A549 (cell line): Measurements from ENCODE around the gene LENG1. TPM values are rescaled to one million over a fixed set of nuclear protein-coding genes. Genes with fewer than 3 reads are reported as not detected.

Experiments used
- ATAC-seq, 2 experiments: fragments of 200-7000 bp in 1 of 2; fragments of >200 bp in 1 of 2; cut with Nextera tagmentation in 1 of 2; cut with Tn5 transposase in 1 of 2; 3 replicates each; pipeline versions ENCODE4 v1.8.0 to v1.9.1; 2018 to 2020; ENCODE audit warnings: mild to moderate bottlenecking in 1 of 2, moderate library complexity in 1 of 2
- CTCF ChIA-PET: fragments of 300-600 bp; sonication (Branson Sonifier 250); formaldehyde crosslinking; extraction: SDS; loops from one replicate; lab custom pipeline; 2021; ENCODE audit warnings: antibody characterized with exemption, inconsistent platforms; lab: Yijun Ruan, JAX
- POLR2A ChIA-PET: fragments of 350-600 bp; formaldehyde crosslinking; extraction: SDS; loops from one replicate; lab custom pipeline; 2021; ENCODE audit warnings: antibody characterized with exemption, inconsistent platforms; lab: Yijun Ruan, JAX
- DNase-seq, 2 experiments: peaks; one replicate each; pipeline versions ENCODE4 v3.0.0 to v3.0.0-alpha.2; 2011 to 2016; ENCODE audit warnings: low read depth in 1 of 2, low spot score in 1 of 2
- FAIRE-seq: peaks from 2 replicates; lab custom pipeline; 2011; peaks lifted over from hg19 to GRCh38; lab: Jason Lieb, UNC
- H3K27ac ChIP-seq, 2 experiments: fragments of >200 bp; sonication (Bioruptor Twin); formaldehyde crosslinking; 3 replicates each; pipeline ENCODE4 v1.5.1; 2016 to 2017
- H3K4me1 ChIP-seq: fragments of >200 bp; sonication (Bioruptor Twin); formaldehyde crosslinking; 3 replicates; pipeline ENCODE4 v1.6.1; 2016
- H3K4me2 ChIP-seq: fragments of >200 bp; sonication (Bioruptor Twin); formaldehyde crosslinking; 3 replicates; pipeline ENCODE4 v1.6.1; 2016
- H3K4me3 ChIP-seq: fragments of >200 bp; sonication (Bioruptor Twin); formaldehyde crosslinking; 3 replicates; pipeline ENCODE4 v1.5.1; 2016
- H3K9me3 ChIP-seq: fragments of >200 bp; sonication (Bioruptor Twin); formaldehyde crosslinking; 3 replicates; pipeline ENCODE4 v1.6.1; 2016
- BHLHE40 ChIP-seq: IDR thresholded peaks from 2 replicates; pipeline ENCODE4 v1.6.1; 2012; ENCODE audit warnings: low read depth, low read length, inconsistent platforms
- CBX8 ChIP-seq: fragments of 200-600 bp; sonication (generic); IDR thresholded peaks from 2 replicates; pipeline ENCODE4 v1.6.1; 2016
- CEBPB ChIP-seq, 2 experiments: fragments of >200 bp in 1 of 2; sonication (Bioruptor Twin) in 1 of 2; formaldehyde crosslinking in 1 of 2; IDR thresholded peaks; 2 replicates each; pipeline ENCODE4 v1.6.1; 2012 to 2016
- CHD2 ChIP-seq: fragments of 150-350 bp; IDR thresholded peaks from 2 replicates; pipeline ENCODE4 v1.6.1; 2014; ENCODE audit warnings: low read length; ENCODE audit not compliant: partially characterized antibody
- CHD4 ChIP-seq: fragments of 200-600 bp; sonication (generic); IDR thresholded peaks from 2 replicates; pipeline ENCODE4 v1.6.1; 2016; ENCODE audit warnings: antibody characterized with exemption, mild to moderate bottlenecking, borderline replicate concordance
- EHMT2 ChIP-seq: fragments of 200-600 bp; sonication (generic); IDR thresholded peaks from 2 replicates; pipeline ENCODE4 v1.6.1; 2016; ENCODE audit warnings: antibody characterized with exemption, low read depth, mild to moderate bottlenecking, moderate library complexity
- FOSL2 ChIP-seq, 2 experiments: fragments of 450-650 bp in 1 of 2; fragments of >200 bp in 1 of 2; sonication (Bioruptor Twin) in 1 of 2; formaldehyde crosslinking; IDR thresholded peaks; 2 replicates each; pipeline versions ENCODE4 v1.5.0 to v1.6.1; 2016 to 2020; ENCODE audit warnings: mild to moderate bottlenecking in 1 of 2, moderate library complexity in 1 of 2
- HDAC2 ChIP-seq: fragments of 200-600 bp; sonication (generic); IDR thresholded peaks from 2 replicates; pipeline ENCODE4 v1.6.1; 2016
- HEYL ChIP-seq: fragments of 250-450 bp; sonication (Bioruptor Pico); IDR thresholded peaks from 2 replicates; pipeline ENCODE4 v1.8.0; 2021; ENCODE audit warnings: mild to moderate bottlenecking, moderate library complexity
- HOXA7 ChIP-seq: fragments of 250-450 bp; sonication (Bioruptor Pico); IDR thresholded peaks from 2 replicates; pipeline ENCODE4 v1.5.0; 2020; ENCODE audit warnings: mild to moderate bottlenecking, moderate library complexity
- HOXB13 ChIP-seq: fragments of 250-450 bp; sonication (Bioruptor Pico); IDR thresholded peaks from 2 replicates; pipeline ENCODE4 v1.5.0; 2020; ENCODE audit warnings: low read depth, mild to moderate bottlenecking, moderate library complexity
- HOXB5 ChIP-seq: fragments of 250-450 bp; sonication (Bioruptor Pico); IDR thresholded peaks from 2 replicates; pipeline ENCODE4 v1.5.0; 2020; ENCODE audit warnings: mild to moderate bottlenecking, moderate library complexity
- KDM1A ChIP-seq: fragments of 200-600 bp; sonication (generic); IDR thresholded peaks from 2 replicates; pipeline ENCODE4 v1.6.1; 2016; ENCODE audit warnings: low read depth, mild to moderate bottlenecking
- MYC ChIP-seq: IDR thresholded peaks from 2 replicates; pipeline ENCODE4 v1.6.1; 2012; ENCODE audit warnings: mild to moderate bottlenecking, inconsistent platforms, low read length, improper control_type of control experiment, borderline replicate concordance
- NFE2L2 ChIP-seq: fragments of 150-350 bp; conservative IDR thresholded peaks from 2 replicates; pipeline ENCODE4 v1.6.1; 2014; ENCODE audit warnings: low read length
- NR3C1 ChIP-seq: fragments of >200 bp; sonication (Bioruptor Twin); formaldehyde crosslinking; IDR thresholded peaks from 3 replicates; pipeline ENCODE4 v1.6.1; 2017
- PHF8 ChIP-seq: fragments of 200-600 bp; sonication (generic); IDR thresholded peaks from 2 replicates; pipeline ENCODE4 v1.6.1; 2016; ENCODE audit warnings: low read depth, mild to moderate bottlenecking, antibody characterized with exemption, moderate library complexity, borderline replicate concordance
- POLR2A ChIP-seq: IDR thresholded peaks from 2 replicates; pipeline ENCODE4 v1.6.1; 2012; ENCODE audit warnings: mild to moderate bottlenecking, low read length
- RAD21 ChIP-seq, 2 experiments: fragments of >200 bp in 1 of 2; sonication (Bioruptor Twin) in 1 of 2; formaldehyde crosslinking in 1 of 2; IDR thresholded peaks in 1 of 2; conservative IDR thresholded peaks in 1 of 2; 2 replicates in 1 of 2; 3 replicates in 1 of 2; pipeline ENCODE4 v1.6.1; 2012 to 2018; ENCODE audit warnings: inconsistent platforms in 1 of 2
- RARB ChIP-seq: fragments of 250-450 bp; sonication (Bioruptor Pico); IDR thresholded peaks from 2 replicates; pipeline ENCODE4 v1.8.0; 2021; ENCODE audit warnings: mild to moderate bottlenecking, moderate library complexity
- RCOR1 ChIP-seq: fragments of 150-350 bp; IDR thresholded peaks from 2 replicates; pipeline ENCODE4 v1.6.1; 2014; ENCODE audit warnings: antibody characterized with exemption, low read length, low read depth
- RFX5 ChIP-seq: fragments of 450-650 bp; IDR thresholded peaks from 2 replicates; pipeline ENCODE4 v1.7.1; 2014; ENCODE audit warnings: antibody characterized with exemption, mild to moderate bottlenecking, moderate library complexity
- RNF2 ChIP-seq: fragments of 200-600 bp; sonication (generic); IDR thresholded peaks from 2 replicates; pipeline ENCODE4 v1.6.1; 2016; ENCODE audit warnings: low read depth, mild to moderate bottlenecking, antibody characterized with exemption, moderate library complexity, borderline replicate concordance
- TFCP2L1 ChIP-seq: fragments of 250-450 bp; sonication (Bioruptor Pico); IDR thresholded peaks from 2 replicates; pipeline ENCODE4 v1.5.0; 2021; ENCODE audit warnings: mild to moderate bottlenecking
- TP53 ChIP-seq: fragments of 250-450 bp; sonication (Bioruptor Pico); IDR thresholded peaks from 2 replicates; pipeline ENCODE4 v1.5.0; 2021; ENCODE audit warnings: mild to moderate bottlenecking, moderate library complexity
- ZFP36 ChIP-seq: fragments of 450-650 bp; IDR thresholded peaks from 2 replicates; pipeline ENCODE4 v1.6.1; 2014; ENCODE audit warnings: borderline replicate concordance; ENCODE audit not compliant: partially characterized antibody
- WGBS: methylation state at CpG from one replicate; pipeline ENCODE4 v1.1.6; 2017; ENCODE audit errors: missing lambda C conversion rate; 5-methylcytosine and 5-hydroxymethylcytosine counted together
- polyA plus RNA-seq, 4 experiments: library from polyadenylated mRNA; depleted of rRNA in 3 of 4; stranded (reverse); fragments of >200 nt; fragmentation: RNase III in 1 of 4; extraction: RNeasy Plus Mini Kit Qiagen cat#74134 plus additional on column Dnase treatment in 1 of 4; gene quantifications; 2 replicates in 3 of 4; 3 replicates in 1 of 4; pipeline ENCODE4 v1.2.3, GENCODE V29; 2011 to 2017
- TF ChIP-seq, protein P1 (sequence below): fragments of 150-350 bp; IDR thresholded peaks from 2 replicates; pipeline ENCODE4 v1.6.1; 2014; ENCODE audit warnings: low read depth, mild to moderate bottlenecking, low read length
- TF ChIP-seq, protein P2 (sequence below): IDR thresholded peaks from 2 replicates; pipeline ENCODE4 v1.6.1; 2012
- TF ChIP-seq, protein P3 (sequence below): fragments of >200 bp; sonication (Bioruptor Twin); formaldehyde crosslinking; IDR thresholded peaks from 3 replicates; pipeline ENCODE4 v1.6.1; 2016
- TF ChIP-seq, protein P4 (sequence below): fragments of 450-650 bp; IDR thresholded peaks from 2 replicates; pipeline ENCODE4 v1.6.1; 2014; ENCODE audit warnings: antibody characterized with exemption
- TF ChIP-seq, protein P5 (sequence below): IDR thresholded peaks from 2 replicates; pipeline ENCODE4 v1.6.1; 2012
- TF ChIP-seq, protein P6 (sequence below): fragments of 250-450 bp; sonication (Bioruptor Pico); IDR thresholded peaks from 2 replicates; pipeline ENCODE4 v1.5.0; 2021; ENCODE audit warnings: mild to moderate bottlenecking, moderate library complexity, borderline replicate concordance
- TF ChIP-seq, protein P7 (sequence below): fragments of >200 bp; sonication (Bioruptor Twin); formaldehyde crosslinking; IDR thresholded peaks from 3 replicates; pipeline ENCODE4 v1.5.1; 2016

The LENG1 gene
- polyA plus RNA-seq, 2 of the 4 experiments (the other 2 are of a cell fraction): 13.3 to 13.8 TPM

DNA sequence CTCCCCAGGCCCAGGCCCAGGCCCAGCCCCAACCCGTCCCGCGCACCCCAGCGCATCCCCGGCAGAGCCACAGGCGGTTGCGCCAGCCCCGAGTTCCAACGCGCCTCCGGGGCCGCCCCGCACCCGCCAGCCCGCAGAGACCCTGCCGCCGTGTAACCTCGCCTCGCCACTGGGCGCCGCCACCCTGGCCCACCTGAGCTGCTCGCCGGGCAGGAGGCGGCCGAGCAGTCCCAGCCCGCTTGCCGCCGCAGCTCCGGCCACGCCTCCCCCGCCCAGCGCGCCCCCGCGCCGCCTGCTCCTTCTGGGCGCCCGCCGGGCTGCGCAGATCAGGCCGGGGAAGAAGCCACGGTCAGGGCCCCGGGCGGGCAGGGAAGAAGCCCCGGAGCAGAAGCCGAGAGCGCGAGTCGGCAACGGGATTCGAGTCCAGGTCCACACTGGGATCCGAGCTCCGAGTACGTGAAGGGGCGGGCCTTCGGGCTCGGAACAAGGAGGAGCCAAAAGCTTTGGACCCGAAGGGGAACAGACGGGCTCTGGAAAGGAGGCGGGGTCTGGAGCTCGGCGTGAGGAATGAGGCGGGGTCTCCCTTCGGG, 29.7 kb upstream of the LENG1 start, which contains the start of gene MBOAT7:
TSS of gene MBOAT7 (minus strand) at position 436 of the 590 bp plus-strand sequence. CDS start 1,072 bp downstream, outside the sequence.
- peak within 1 kb of the TSS; percentile 94 to 95 for H3K27ac ChIP-seq
- FAIRE-seq (no peak), DNase-seq (no peak), ATAC-seq (peak; percentile 51 to 73)
- peak within 1 kb of the TSS; percentile 80 for H3K4me3 ChIP-seq
- WGBS: 1% methylated on average over 16 of the region's 64 CpGs
- peak within 1 kb of the TSS; percentile 79 for H3K4me2 ChIP-seq
- peaks cover 23% of the 10 kb centered on the region for H3K4me1 ChIP-seq
- H3K9me3 ChIP-seq: no peaks in the 10 kb centered on the region
- POLR2A ChIA-PET: interaction anchor here (0.5 to 5.0 kb wide), 22 partner anchors 10 to 543 kb away, joined by 3 to 132 read pairs (median 7); partner anchors contain the start of genes CNOT3, LENG1, LENG8 and LENG9
- CTCF ChIA-PET: interaction anchor here (0.8 to 17.2 kb wide), 10 partner anchors 9 to 380 kb away, joined by 3 to 295 read pairs (median 4); partner anchors contain the start of genes LENG1 and TMC4
- TF ChIP-seq POLR2A (peak; percentile 63), HOXB13 (CRISPR knock-in tag) (no peak), RNF2 (no peak), HOXB5 (CRISPR knock-in tag) (no peak), ZFP36 (no peak), CEBPB (IDR thresholded peaks at IDR 0.05) (no peak), TFCP2L1 (CRISPR knock-in tag) (no peak), HDAC2 (no peak), CHD2 (no peak), NFE2L2 (no peak), NR3C1 (no peak), TP53 (CRISPR knock-in tag) (peak; percentile 76; the same call in 1 of the 2 replicates), HOXA7 (CRISPR knock-in tag) (no peak), EHMT2 (no peak), KDM1A (no peak), PHF8 (peak; percentile 62; the same call in 1 of the 2 replicates), MYC (0 out of 2 replicates have a peak, but pooled peaks have one; percentile 7), CBX8 (no peak), CHD4 (no peak), RCOR1 (no peak), FOSL2 (IDR thresholded peaks at IDR 0.05) (no peak), FOSL2 (CRISPR knock-in tag; IDR thresholded peaks at IDR 0.05) (no peak), RARB (CRISPR knock-in tag) (no peak), RAD21 (conservative IDR thresholded peaks at IDR 0.05 in 1 of 2, IDR thresholded peaks at IDR 0.05 in 1 of 2) (no peak; a peak in 2 of 5 replicates), BHLHE40 (no peak), HEYL (no peak), RFX5 (no peak)
- TF ChIP-seq, protein P1, sequence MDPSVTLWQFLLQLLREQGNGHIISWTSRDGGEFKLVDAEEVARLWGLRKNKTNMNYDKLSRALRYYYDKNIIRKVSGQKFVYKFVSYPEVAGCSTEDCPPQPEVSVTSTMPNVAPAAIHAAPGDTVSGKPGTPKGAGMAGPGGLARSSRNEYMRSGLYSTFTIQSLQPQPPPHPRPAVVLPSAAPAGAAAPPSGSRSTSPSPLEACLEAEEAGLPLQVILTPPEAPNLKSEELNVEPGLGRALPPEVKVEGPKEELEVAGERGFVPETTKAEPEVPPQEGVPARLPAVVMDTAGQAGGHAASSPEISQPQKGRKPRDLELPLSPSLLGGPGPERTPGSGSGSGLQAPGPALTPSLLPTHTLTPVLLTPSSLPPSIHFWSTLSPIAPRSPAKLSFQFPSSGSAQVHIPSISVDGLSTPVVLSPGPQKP: no peak
- TF ChIP-seq, protein P2, sequence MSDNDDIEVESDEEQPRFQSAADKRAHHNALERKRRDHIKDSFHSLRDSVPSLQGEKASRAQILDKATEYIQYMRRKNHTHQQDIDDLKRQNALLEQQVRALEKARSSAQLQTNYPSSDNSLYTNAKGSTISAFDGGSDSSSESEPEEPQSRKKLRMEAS: peak; percentile 62
- TF ChIP-seq, protein P3, sequence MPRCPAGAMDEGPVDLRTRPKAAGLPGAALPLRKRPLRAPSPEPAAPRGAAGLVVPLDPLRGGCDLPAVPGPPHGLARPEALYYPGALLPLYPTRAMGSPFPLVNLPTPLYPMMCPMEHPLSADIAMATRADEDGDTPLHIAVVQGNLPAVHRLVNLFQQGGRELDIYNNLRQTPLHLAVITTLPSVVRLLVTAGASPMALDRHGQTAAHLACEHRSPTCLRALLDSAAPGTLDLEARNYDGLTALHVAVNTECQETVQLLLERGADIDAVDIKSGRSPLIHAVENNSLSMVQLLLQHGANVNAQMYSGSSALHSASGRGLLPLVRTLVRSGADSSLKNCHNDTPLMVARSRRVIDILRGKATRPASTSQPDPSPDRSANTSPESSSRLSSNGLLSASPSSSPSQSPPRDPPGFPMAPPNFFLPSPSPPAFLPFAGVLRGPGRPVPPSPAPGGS: peak; percentile 59; the same call in 1 of the 3 replicates
- TF ChIP-seq, protein P4, sequence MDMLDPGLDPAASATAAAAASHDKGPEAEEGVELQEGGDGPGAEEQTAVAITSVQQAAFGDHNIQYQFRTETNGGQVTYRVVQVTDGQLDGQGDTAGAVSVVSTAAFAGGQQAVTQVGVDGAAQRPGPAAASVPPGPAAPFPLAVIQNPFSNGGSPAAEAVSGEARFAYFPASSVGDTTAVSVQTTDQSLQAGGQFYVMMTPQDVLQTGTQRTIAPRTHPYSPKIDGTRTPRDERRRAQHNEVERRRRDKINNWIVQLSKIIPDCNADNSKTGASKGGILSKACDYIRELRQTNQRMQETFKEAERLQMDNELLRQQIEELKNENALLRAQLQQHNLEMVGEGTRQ: no peak
- TF ChIP-seq, protein P5, sequence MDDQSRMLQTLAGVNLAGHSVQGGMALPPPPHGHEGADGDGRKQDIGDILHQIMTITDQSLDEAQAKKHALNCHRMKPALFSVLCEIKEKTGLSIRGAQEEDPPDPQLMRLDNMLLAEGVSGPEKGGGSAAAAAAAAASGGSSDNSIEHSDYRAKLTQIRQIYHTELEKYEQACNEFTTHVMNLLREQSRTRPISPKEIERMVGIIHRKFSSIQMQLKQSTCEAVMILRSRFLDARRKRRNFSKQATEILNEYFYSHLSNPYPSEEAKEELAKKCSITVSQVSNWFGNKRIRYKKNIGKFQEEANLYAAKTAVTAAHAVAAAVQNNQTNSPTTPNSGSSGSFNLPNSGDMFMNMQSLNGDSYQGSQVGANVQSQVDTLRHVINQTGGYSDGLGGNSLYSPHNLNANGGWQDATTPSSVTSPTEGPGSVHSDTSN: no peak
- TF ChIP-seq, protein P6, sequence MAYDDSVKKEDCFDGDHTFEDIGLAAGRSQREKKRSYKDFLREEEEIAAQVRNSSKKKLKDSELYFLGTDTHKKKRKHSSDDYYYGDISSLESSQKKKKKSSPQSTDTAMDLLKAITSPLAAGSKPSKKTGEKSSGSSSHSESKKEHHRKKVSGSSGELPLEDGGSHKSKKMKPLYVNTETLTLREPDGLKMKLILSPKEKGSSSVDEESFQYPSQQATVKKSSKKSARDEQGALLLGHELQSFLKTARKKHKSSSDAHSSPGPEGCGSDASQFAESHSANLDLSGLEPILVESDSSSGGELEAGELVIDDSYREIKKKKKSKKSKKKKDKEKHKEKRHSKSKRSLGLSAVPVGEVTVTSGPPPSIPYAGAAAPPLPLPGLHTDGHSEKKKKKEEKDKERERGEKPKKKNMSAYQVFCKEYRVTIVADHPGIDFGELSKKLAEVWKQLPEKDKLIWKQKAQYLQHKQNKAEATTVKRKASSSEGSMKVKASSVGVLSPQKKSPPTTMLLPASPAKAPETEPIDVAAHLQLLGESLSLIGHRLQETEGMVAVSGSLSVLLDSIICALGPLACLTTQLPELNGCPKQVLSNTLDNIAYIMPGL (CRISPR knock-in tag): no peak; the same call in 1 of the 2 replicates
- TF ChIP-seq, protein P7, sequence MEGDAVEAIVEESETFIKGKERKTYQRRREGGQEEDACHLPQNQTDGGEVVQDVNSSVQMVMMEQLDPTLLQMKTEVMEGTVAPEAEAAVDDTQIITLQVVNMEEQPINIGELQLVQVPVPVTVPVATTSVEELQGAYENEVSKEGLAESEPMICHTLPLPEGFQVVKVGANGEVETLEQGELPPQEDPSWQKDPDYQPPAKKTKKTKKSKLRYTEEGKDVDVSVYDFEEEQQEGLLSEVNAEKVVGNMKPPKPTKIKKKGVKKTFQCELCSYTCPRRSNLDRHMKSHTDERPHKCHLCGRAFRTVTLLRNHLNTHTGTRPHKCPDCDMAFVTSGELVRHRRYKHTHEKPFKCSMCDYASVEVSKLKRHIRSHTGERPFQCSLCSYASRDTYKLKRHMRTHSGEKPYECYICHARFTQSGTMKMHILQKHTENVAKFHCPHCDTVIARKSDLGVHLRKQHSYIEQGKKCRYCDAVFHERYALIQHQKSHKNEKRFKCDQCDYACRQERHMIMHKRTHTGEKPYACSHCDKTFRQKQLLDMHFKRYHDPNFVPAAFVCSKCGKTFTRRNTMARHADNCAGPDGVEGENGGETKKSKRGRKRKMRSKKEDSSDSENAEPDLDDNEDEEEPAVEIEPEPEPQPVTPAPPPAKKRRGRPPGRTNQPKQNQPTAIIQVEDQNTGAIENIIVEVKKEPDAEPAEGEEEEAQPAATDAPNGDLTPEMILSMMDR: peak; percentile 34; the same call in 2 of the 3 replicates
